Lung (tissue), 12 donors: ENCODE measurements around the gene DPYSL5. TPM values are rescaled to one million over a fixed set of nuclear protein-coding genes. Genes with fewer than 3 reads are reported as not detected.

Source experiments
- ATAC-seq: fragments of 200-7000 bp; cut with Tn5 transposase; one replicate; pipeline ENCODE4 v1.9.1; 2020; ENCODE audit warnings: moderate number of reproducible peaks; ENCODE audit not compliant: insufficient read depth, low FRiP score
- DNase-seq, 3 donors: peaks; one replicate each; pipeline ENCODE4 v3.0.0-alpha.2; 2013 to 2017
- H3K27ac ChIP-seq, 2 donors: one replicate each; pipeline ENCODE4 v1.5.1; 2013; ENCODE audit warnings: mild to moderate bottlenecking in 2 of 2, moderate library complexity in 2 of 2, control low read depth in 1 of 2, inconsistent platforms in 1 of 2, low read depth in 1 of 2, low read length in 1 of 2
- H3K27me3 ChIP-seq, 3 donors: one replicate each; pipeline ENCODE4 v1.5.1; 2013; ENCODE audit warnings: low read length in 2 of 3; ENCODE audit not compliant: control insufficient read depth in 3 of 3, insufficient read depth in 3 of 3
- H3K36me3 ChIP-seq, 4 donors: one replicate each; pipeline ENCODE4 v1.5.1; 2013; ENCODE audit warnings: low read length in 4 of 4, mild to moderate bottlenecking in 1 of 4, moderate library complexity in 1 of 4; ENCODE audit not compliant: control insufficient read depth in 4 of 4, insufficient read depth in 4 of 4
- H3K4me1 ChIP-seq, 5 donors: one replicate each; pipeline ENCODE4 v1.5.1; 2013; ENCODE audit warnings: low read length in 5 of 5, mild to moderate bottlenecking in 2 of 5, moderate library complexity in 1 of 5; ENCODE audit not compliant: control insufficient read depth in 5 of 5, insufficient read depth in 5 of 5
- H3K4me3 ChIP-seq: one replicate; pipeline ENCODE4 v1.5.1; 2013; ENCODE audit warnings: mild to moderate bottlenecking, control low read depth, moderate library complexity
- H3K9ac ChIP-seq, 2 donors: one replicate each; pipeline ENCODE4 v1.5.1; 2013; ENCODE audit warnings: low read length in 2 of 2, control low read depth in 1 of 2; ENCODE audit not compliant: insufficient read depth in 1 of 2
- H3K9me3 ChIP-seq, 4 donors: one replicate each; pipeline ENCODE4 v1.5.1; 2013; ENCODE audit warnings: low read length in 3 of 4, mild to moderate bottlenecking in 1 of 4, moderate library complexity in 1 of 4; ENCODE audit not compliant: control insufficient read depth in 4 of 4, insufficient read depth in 3 of 4
- CTCF ChIP-seq: IDR thresholded peaks from 2 replicates; pipeline ENCODE4 v1.5.1; 2012; ENCODE audit warnings: mild to moderate bottlenecking; ENCODE audit errors: control extremely low read depth, extremely low read depth
- WGBS, 2 donors: extraction: QIAGEN DNeasy Blood & Tissue Kit; methylation state at CpG; one replicate each; pipeline ENCODE4 v1.1.7; 2013; 5-methylcytosine and 5-hydroxymethylcytosine counted together
- polyA plus RNA-seq, 2 donors: library from polyadenylated mRNA; stranded (reverse); fragments of 200-250 nt; gene quantifications; one replicate each; pipeline ENCODE4 v1.2.1, GENCODE V29; 2013
- total RNA-seq, 2 donors: library from RNA; depleted of rRNA in 1 of 2; stranded (reverse); fragments of >200 nt in 1 of 2; gene quantifications; one replicate each; pipeline ENCODE4 v1.2.1, GENCODE V29; 2014 to 2021
- donor health status: control.
- donor health status: control.
- donor health status: Bipolar disorder and iron deficiency.
- donor health status: healthy.
- donor health status: DM: yes; HTN: yes; CAD: no.

The DPYSL5 gene
- total and polyA plus RNA-seq, 4 donors, result 0.09 TPM; not detected in 3

GRCh38 chr2:26979741-26980140 lies 131.8 kb downstream of the DPYSL5 start:
- Histone ChIP-seq H3K4me3 (no peak overlapping the region), H3K9me3 (no peaks in the 10 kb centered on the region), H3K27ac (no peak overlapping the region), H3K4me1 (peaks cover 0 to 15% (median 0%) of the 10 kb centered on the region in 5 donors), H3K9ac (no peak overlapping the region), H3K36me3 (peaks cover 0 to 2% (median 0%) of the 10 kb centered on the region in 4 donors), H3K27me3 (no peaks in the 10 kb centered on the region)
- ATAC-seq, result no peak
- DNase-seq, result no peak
- no peak for TF ChIP-seq CTCF
- WGBS, 2 donors, result 76 to 91% methylated on average over 2 of the region's 2 CpGs

GRCh38 chr2:26980971-26981370 lies 133.0 kb downstream of the DPYSL5 start:
- no peak for ATAC-seq
- H3K4me1 ChIP-seq, result peaks cover 0 to 15% (median 0%) of the 10 kb centered on the region in 5 donors
- no peak for DNase-seq

GRCh38 chr2:26982102-26982742 lies 134.3 kb downstream of the DPYSL5 start:
- peaks cover 0 to 15% (median 0%) of the 10 kb centered on the region in 5 donors for H3K4me1 ChIP-seq
- no peak for ATAC-seq
- DNase-seq, result peak; percentile 32 to 71 (median 48)
- no peak overlapping the region for H3K9ac ChIP-seq
- H3K4me3 ChIP-seq, result no peak overlapping the region
- TF ChIP-seq CTCF, result no peak
- no peaks in the 10 kb centered on the region for H3K9me3 ChIP-seq
- peak overlapping the region in 1 of 2 donors; percentile 39 for H3K27ac ChIP-seq
- no peaks in the 10 kb centered on the region for H3K27me3 ChIP-seq
- peaks cover 0 to 2% (median 0%) of the 10 kb centered on the region in 4 donors for H3K36me3 ChIP-seq
- 27 to 32% methylated on average over 2 of the region's 2 CpGs for WGBS, 2 donors

More at GRCh38 chr2:26980971-26981370, 133.0 kb downstream of the DPYSL5 start:
- H3K9me3 ChIP-seq, result no peaks in the 10 kb centered on the region
- no peak overlapping the region for H3K27ac ChIP-seq
- no peak overlapping the region for H3K9ac ChIP-seq
- WGBS, 2 donors, result 94% methylated on average over 2 of the region's 2 CpGs
- TF ChIP-seq CTCF, result no peak
- no peak overlapping the region for H3K4me3 ChIP-seq
- no peaks in the 10 kb centered on the region for H3K27me3 ChIP-seq
- peaks cover 0 to 2% (median 0%) of the 10 kb centered on the region in 4 donors for H3K36me3 ChIP-seq

GRCh38 chr2:26983746-26984145 lies 135.8 kb downstream of the DPYSL5 start:
- peaks cover 0 to 15% (median 3%) of the 10 kb centered on the region in 5 donors for H3K4me1 ChIP-seq
- no peak overlapping the region for H3K4me3 ChIP-seq
- H3K36me3 ChIP-seq, result peaks cover 0 to 2% (median 0%) of the 10 kb centered on the region in 4 donors
- no peaks in the 10 kb centered on the region for H3K27me3 ChIP-seq
- ATAC-seq (no peak), DNase-seq (no peak)
- no peak for TF ChIP-seq CTCF
- H3K9me3 ChIP-seq, result no peaks in the 10 kb centered on the region
- 47 to 59% methylated on average over 3 of the region's 3 CpGs for WGBS, 2 donors
- no peak overlapping the region for H3K27ac ChIP-seq
- no peak overlapping the region for H3K9ac ChIP-seq
